DOHH2 (cell line): Measurements from ENCODE around the gene PCSK5.

ENCODE experiments used
- CTCF ChIP-seq: fragments of 200-600 bp; sonication (generic); IDR thresholded peaks from one replicate; pipeline ENCODE4 v1.5.1; 2014; ENCODE audit warnings: antibody characterized with exemption, mild to moderate bottlenecking, low read depth, low read length; ENCODE audit not compliant: poor library complexity, severe bottlenecking
- EZH2phosphoT487 ChIP-seq: fragments of 200-600 bp; sonication (generic); IDR thresholded peaks from 2 replicates; pipeline ENCODE4 v1.6.1; 2017; ENCODE audit warnings: borderline replicate concordance, mild to moderate bottlenecking, antibody characterized with exemption, low read length, moderate library complexity, mixed read lengths

GRCh38 chr9:76085596-76085995 lies 195.1 kb downstream of the PCSK5 start:
- no peak for TF ChIP-seq CTCF
- no peak for TF ChIP-seq EZH2phosphoT487
